Type B pancreatic cell (in vitro differentiated cells): Measurements from ENCODE around the gene LDLRAD3. TPM values are rescaled to one million over a fixed set of nuclear protein-coding genes. Genes with fewer than 3 reads are reported as not detected.

Experiments
- DNase-seq: peaks from one replicate; pipeline ENCODE4 v3.0.0; 2021; ENCODE audit warnings: mixed read lengths; ENCODE audit not compliant: unreplicated experiment; ENCODE audit errors: extremely low spot score
- H3K27ac Mint-ChIP-seq: 2 replicates; pipeline ENCODE4 v1.8.0; 2021; ENCODE audit warnings: mild to moderate bottlenecking, mixed read lengths
- H3K27me3 Mint-ChIP-seq: 2 replicates; pipeline ENCODE4 v1.8.0; 2021; ENCODE audit warnings: mixed read lengths
- H3K36me3 Mint-ChIP-seq: 2 replicates; pipeline ENCODE4 v1.8.0; 2021; ENCODE audit warnings: mixed read lengths
- H3K4me1 Mint-ChIP-seq: one replicate; pipeline ENCODE4 v1.8.0; 2021; ENCODE audit warnings: mixed read lengths; ENCODE audit not compliant: unreplicated experiment
- H3K4me3 Mint-ChIP-seq: 2 replicates; pipeline ENCODE4 v1.8.0; 2021; ENCODE audit warnings: mild to moderate bottlenecking, mixed read lengths
- H3K9me3 Mint-ChIP-seq: 2 replicates; pipeline ENCODE4 v1.8.0; 2021; ENCODE audit warnings: mixed read lengths
- CTCF ChIP-seq: fragments of 200-600 bp; sonication (generic); conservative IDR thresholded peaks from 2 replicates; pipeline ENCODE4 v1.5.0; 2021; ENCODE audit warnings: antibody characterized with exemption, mild to moderate bottlenecking
- total RNA-seq: library from RNA; stranded (reverse); gene quantifications from 2 replicates; pipeline ENCODE4 v1.2.1, GENCODE V29; 2021; ENCODE audit warnings: low replicate concordance

The LDLRAD3 gene
- total RNA-seq, 1 donor from 2014 or later, result 20.7 TPM

GRCh38 chr11:36224209-36224882 lies 280.5 kb downstream of the LDLRAD3 start:
- Mint-ChIP-seq H3K27me3 (no peaks in the 10 kb centered on the region), H3K4me1 (peaks cover 12% of the 10 kb centered on the region), H3K36me3 (peaks cover 15% of the 10 kb centered on the region), H3K9me3 (no peaks in the 10 kb centered on the region), H3K4me3 (no peak overlapping the region), H3K27ac (no peak overlapping the region)
- no peak for DNase-seq
- TF ChIP-seq CTCF, result no peak

GRCh38 chr11:36227044-36227443 lies 283.2 kb downstream of the LDLRAD3 start:
- H3K27me3 Mint-ChIP-seq, result no peaks in the 10 kb centered on the region
- peaks cover 30% of the 10 kb centered on the region for H3K4me1 Mint-ChIP-seq
- no peak for TF ChIP-seq CTCF
- no peak overlapping the region for H3K4me3 Mint-ChIP-seq
- H3K27ac Mint-ChIP-seq, result no peak overlapping the region
- DNase-seq, result no peak
- peaks cover 15% of the 10 kb centered on the region for H3K36me3 Mint-ChIP-seq
- H3K9me3 Mint-ChIP-seq, result no peaks in the 10 kb centered on the region

GRCh38 chr11:36228689-36229088 lies 284.8 kb downstream of the LDLRAD3 start:
- H3K27ac Mint-ChIP-seq, result no peak overlapping the region
- no peaks in the 10 kb centered on the region for H3K27me3 Mint-ChIP-seq
- TF ChIP-seq CTCF, result no peak
- H3K4me1 Mint-ChIP-seq, result peaks cover 20% of the 10 kb centered on the region
- H3K36me3 Mint-ChIP-seq, result peaks cover 15% of the 10 kb centered on the region
- no peak overlapping the region for H3K4me3 Mint-ChIP-seq
- H3K9me3 Mint-ChIP-seq, result no peaks in the 10 kb centered on the region
- DNase-seq, result no peak

- peaks cover 15% of the 10 kb centered on the region for H3K36me3 Mint-ChIP-seq
- no peak for TF ChIP-seq CTCF
- no peaks in the 10 kb centered on the region for H3K27me3 Mint-ChIP-seq
- peaks cover 20% of the 10 kb centered on the region for H3K4me1 Mint-ChIP-seq
- H3K27ac Mint-ChIP-seq, result no peak overlapping the region
- H3K9me3 Mint-ChIP-seq, result no peaks in the 10 kb centered on the region
- H3K4me3 Mint-ChIP-seq, result no peak overlapping the region
- no peak for DNase-seq
These were observed 285.3 kb downstream of the LDLRAD3 start for GRCh38 chr11:36229091-36229705.

- no peaks in the 10 kb centered on the region for H3K9me3 Mint-ChIP-seq
- peak overlapping the region; percentile 67 for H3K4me3 Mint-ChIP-seq
- peaks cover 15% of the 10 kb centered on the region for H3K36me3 Mint-ChIP-seq
- peaks cover 20% of the 10 kb centered on the region for H3K4me1 Mint-ChIP-seq
- DNase-seq, result no peak
- peak overlapping the region; percentile 50 for H3K27ac Mint-ChIP-seq
- no peaks in the 10 kb centered on the region for H3K27me3 Mint-ChIP-seq
- TF ChIP-seq CTCF, result no peak
These were observed 287.2 kb downstream of the LDLRAD3 start for GRCh38 chr11:36230779-36231699.
